SIG-M5 treated with dmso at 0.1 percent for 504 hours (cell line): Measurements from ENCODE around the gene ZNF483.
A peak's percentile ranks its signal among the peaks of the same experiment; 100 is the strongest.
"Not testable (repeated sequence)": the region's sequence is repeated elsewhere in the genome, so short reads cannot be mapped to it uniquely, and the experiment has no call there.

Experiments
- DNase-seq: peaks from one replicate; lab custom pipeline; 2025; ENCODE audit not compliant: unreplicated experiment; lab: John Stamatoyannopoulos, UW

Gene ZNF483

DNA sequence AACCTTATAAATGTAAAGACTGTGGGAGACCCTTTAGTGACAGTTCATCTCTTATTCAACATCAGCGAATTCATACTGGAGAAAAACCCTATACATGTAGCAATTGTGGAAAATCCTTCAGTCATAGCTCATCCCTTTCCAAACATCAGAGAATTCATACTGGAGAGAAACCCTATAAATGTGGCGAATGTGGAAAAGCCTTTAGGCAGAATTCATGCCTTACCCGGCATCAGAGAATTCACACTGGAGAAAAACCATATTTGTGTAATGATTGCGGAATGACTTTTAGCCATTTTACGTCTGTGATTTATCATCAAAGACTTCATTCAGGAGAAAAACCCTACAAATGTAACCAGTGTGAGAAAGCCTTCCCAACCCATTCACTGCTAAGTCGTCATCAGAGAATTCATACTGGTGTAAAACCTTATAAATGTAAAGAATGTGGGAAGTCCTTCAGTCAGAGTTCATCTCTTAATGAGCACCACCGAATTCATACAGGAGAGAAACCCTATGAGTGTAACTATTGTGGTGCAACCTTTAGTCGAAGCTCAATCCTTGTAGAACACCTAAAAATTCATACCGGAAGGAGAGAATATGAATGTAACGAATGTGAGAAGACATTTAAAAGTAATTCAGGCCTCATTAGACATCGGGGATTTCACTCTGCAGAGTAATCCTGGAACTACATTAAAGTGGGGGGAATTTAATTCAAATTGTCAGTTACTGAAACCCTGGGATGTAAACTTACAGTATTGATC lies 17.7 kb downstream of the ZNF483 start:
- no peak for DNase-seq

DNA sequence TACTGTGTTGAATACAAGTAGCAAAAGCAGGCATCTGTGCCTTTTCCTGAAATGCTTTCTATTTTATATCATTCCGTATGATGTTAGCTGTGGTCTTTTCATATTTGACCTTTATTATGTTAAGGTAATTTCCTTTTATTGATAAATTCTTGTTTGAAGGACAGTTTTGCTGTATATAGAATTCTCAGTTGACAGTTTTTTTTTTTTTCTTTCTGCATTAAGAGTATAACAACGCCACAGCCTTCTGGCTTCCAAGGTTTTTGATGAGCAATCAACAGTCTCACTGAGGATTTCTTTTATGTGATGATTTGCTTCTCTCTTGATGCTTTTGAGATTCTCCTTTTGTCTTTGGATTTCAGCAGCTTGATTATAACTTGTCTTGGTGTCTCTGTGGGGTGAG lies 23.6 kb downstream of the ZNF483 start:
- no peak for DNase-seq

DNA sequence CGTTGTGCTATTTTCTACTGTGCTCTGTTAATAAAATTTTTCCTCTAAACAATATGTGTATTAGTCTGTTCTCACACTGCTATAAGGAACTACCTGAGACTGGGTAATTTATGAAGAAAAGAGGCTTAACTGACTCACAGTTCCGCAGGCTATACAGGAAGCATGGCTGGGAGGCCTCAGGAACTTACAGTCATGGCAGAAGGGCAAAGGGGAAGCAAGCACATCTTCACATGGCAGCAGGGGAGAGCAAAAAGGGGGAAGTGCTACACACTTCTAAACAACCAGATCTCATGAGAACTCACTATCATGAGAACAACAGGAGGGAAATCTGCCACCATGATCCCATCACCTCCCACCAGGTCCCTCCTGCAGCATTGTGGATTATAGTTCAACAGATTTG lies 30.4 kb downstream of the ZNF483 start:
- DNase-seq: not testable (repeated sequence)

DNA sequence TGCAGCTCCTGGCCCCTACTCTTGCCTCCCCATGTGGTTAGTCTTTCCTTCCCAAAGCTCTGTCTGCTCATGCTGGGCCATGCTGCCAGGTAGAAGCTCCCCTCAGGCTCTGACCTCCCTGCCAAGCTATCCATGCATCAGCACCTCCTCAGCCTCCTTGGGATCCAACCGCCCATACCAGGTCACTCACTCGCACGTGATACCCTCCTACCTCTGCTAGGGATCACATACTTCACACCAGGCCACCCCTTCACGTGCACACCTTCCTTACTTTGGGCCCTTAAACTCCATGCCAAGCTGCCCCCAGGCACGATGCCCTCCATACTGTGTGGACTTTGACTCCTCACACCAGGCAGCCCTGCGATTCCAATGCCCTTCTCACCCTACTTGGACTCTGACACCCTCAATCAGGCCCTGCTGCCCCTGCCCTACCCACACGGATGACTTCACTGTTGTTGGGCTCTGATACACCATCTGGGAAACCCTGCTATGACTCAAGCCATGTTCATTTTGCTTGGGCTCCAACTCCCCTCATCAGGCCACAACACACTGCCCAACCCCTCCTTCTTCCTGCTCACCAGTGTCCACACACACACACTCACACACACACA lies 34.1 kb downstream of the ZNF483 start:
- DNase-seq: no peak

DNA sequence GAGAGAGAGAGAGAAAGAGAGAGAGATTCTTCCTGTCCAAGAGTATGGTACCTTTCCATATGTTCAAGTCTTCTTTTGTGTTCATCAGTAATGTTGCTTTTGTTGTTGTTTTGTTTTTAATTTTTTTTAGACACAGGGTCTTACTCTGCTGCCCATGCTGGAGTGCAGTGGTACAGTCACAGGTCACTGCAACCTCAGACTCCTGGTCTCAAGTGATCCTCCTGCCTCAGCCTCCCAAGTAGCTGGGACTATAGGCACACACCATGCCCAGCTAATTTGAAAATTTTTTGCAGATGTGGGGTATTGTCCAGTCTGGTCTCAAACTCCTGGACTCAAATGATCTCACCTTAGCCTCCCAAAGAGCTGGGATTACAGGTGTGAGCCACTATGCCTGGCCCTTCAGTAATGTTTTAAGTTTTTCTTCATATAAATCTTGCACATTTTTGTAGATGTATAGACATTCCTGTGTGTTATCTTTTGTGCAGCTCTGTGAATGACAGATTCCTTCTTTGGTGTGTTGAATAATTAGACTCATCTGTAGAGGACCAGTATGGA lies 36.3 kb downstream of the ZNF483 start:
- DNase-seq: no peak

DNA sequence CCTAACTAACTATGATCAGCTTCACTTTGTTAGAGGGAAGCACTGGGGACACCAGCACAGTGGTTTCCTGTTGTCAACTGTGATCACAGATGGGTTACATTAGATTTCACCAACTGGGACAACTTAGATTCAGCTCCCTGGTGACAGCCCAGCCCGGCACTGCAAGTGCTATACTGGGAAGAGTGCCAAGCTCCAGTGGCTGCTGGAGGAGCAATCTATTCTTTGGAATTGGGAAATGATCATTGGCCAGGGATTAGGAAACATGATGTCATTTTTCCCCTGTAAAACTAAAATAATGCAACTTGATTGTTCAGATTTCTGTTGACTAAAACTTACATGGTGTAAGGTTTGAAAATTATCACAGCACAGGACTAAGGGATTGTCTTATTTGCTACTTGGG lies 41.3 kb downstream of the ZNF483 start:
- no peak for DNase-seq

DNA sequence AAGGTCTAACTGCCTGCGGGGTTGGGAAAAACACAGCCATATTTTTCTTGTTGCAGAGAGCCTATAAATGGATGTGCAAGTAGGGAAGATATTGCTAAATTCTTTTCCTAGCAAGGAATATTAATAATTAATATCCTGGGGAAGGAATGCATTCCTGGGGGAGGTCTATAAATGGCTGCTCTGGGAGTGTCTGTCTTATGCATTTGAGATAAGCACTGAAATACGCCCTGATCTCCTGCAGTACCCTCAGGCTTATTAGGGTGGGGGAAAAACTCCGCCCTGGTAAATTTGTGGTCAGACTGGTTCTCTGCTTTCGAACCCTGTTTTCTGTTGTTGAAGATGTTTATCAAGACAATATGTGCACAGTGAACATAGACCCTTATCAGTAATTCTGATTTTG lies 43.1 kb downstream of the ZNF483 start:
- not testable (repeated sequence) for DNase-seq

DNA sequence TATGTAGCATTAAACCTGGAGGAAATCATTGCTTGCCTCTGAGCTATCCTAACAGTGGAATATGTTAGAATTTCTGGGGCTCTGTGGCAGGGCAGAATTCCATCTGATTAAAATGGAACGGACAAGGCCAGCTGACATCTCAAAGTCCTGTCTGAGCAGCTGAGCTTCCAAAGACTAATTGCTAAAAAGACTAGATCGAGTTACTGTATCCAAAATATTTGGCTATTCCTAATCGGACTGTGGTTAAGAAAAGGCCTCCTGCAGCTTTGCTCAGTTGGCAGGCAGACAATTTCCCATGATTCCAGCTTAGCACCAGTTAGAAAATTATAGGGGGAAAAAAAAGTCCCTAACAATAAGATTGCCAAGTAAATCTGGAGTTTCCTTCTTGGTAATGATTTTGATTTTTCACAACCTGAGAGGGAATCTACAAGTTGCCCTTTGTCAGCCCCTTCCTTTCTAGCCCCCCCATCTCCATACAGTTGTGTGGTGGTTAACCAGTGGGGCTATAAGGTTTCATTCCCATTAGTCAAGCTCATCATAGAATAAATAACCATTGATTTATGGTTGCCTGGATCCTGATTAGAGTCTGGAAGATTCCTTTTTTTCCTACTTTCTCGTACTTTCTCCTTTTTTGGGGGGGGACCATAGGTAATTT lies 48.1 kb downstream of the ZNF483 start:
- DNase-seq: no peak

DNA sequence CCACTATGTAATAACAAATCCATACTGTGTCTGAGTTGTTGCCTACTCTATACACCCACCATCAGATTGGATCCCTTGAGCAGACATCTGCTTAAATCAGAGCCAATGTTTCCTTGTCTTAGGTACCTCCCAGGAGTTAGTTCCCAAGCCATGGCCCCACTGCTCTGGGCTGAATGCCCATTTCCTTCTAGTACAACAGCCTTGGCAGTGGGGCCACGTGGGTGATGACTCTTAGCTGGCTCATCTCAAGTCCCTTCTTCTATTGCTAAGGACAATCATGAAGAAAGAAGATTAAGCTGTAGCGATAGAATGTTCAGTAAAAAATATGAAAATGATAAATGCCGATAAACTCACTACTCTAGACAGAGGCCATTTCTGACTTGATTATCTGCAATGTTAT lies 57.9 kb downstream of the ZNF483 start:
- DNase-seq: no peak

DNA sequence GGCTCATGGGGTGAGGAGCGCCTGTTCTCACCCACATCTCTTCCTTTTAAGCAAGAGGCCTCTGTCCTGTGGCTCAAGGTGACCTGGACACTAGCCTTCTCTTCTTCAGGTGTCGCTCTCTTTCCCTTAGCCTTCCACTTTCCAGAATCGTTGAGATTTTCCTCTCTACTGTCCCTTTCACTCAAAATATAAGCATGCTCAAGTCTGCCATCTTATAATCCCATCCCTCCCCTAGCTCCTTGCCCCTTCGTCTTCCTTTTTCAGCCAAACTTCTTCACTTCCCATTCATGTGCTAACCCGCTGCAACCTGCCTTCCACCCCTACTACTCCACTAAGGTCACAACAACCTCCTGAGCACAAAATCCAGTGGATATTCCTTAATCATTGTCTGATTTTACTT lies 61.4 kb downstream of the ZNF483 start:
- DNase-seq: no peak

DNA sequence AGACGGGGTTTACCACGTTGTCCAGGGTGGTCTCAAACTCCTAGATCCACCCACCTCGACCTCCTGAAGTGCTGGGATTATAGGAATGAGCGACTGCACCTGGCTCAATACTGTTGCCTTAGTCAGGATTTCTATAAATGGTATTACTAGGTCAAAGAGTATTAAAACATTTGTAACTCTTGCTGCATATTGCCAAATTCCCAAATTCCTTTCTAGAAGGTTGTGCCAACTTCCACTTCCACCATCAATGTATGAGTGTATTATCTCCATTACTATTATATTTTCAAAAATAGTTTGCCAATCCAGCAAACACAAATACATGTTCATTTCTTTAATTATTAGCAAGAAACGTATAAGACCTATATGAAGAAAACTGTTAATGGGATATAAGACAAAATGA lies 63.9 kb downstream of the ZNF483 start:
- DNase-seq: no peak

DNA sequence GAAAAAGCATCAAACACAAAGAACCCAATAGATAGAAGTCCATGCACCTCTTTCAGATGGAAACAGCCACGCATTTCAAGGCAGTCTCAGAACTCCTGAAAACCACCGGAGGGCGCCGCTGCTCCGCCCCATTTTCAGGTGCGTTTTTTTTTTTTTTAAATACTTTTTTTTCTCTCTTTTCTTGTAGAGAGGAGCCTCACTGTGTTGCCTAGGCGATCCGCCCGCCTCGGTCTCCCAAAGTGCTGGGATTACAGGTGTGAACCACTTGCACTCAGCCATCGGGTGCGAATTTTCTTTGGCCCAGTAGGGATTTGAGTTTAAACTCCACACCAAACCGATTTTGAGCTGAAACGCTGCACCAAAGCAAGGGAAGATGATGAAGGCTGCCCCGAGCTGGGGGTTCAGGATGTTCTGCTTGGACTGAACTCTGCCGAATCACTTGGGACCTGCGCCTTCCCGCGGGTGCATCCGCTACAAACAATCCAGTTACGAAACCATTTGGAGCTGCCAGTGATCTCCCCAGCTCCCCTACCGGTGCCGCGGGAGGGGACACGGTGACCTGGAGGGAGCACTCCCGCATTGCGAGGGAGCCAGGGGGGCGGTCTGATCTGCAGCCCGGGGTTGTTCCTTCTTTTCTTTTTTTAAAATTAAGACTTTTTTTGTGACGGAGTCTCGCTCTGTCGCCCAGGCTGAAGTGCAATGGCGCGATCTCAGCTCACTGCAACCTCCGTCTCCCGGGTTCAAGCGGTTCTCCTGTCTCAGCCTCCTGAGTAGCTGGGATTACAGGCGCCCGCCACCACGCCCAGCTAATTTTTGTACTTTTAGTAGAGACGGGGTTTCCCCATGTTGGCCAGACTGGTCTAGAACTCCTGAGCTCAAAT lies 73.1 kb downstream of the ZNF483 start:
- DNase-seq: peak; percentile 34

DNA sequence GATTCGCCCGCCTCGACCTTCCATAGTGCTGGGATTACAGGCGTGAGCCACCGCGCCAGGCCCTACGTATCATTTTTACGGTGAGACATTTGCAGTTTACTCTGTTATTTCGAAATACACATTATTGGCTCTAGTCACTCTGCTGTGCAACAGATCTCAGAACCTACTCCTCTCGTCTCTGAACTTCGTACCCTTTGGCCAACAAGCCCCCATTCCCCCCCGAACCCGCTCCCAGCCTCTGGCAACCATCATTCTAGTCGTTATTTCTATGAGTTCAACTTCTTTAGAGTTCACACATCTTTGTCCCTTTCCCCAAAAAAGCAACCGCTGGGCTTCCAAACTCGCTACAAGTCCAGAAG lies 73.7 kb downstream of the ZNF483 start:
- peak; percentile 37 for DNase-seq

DNA sequence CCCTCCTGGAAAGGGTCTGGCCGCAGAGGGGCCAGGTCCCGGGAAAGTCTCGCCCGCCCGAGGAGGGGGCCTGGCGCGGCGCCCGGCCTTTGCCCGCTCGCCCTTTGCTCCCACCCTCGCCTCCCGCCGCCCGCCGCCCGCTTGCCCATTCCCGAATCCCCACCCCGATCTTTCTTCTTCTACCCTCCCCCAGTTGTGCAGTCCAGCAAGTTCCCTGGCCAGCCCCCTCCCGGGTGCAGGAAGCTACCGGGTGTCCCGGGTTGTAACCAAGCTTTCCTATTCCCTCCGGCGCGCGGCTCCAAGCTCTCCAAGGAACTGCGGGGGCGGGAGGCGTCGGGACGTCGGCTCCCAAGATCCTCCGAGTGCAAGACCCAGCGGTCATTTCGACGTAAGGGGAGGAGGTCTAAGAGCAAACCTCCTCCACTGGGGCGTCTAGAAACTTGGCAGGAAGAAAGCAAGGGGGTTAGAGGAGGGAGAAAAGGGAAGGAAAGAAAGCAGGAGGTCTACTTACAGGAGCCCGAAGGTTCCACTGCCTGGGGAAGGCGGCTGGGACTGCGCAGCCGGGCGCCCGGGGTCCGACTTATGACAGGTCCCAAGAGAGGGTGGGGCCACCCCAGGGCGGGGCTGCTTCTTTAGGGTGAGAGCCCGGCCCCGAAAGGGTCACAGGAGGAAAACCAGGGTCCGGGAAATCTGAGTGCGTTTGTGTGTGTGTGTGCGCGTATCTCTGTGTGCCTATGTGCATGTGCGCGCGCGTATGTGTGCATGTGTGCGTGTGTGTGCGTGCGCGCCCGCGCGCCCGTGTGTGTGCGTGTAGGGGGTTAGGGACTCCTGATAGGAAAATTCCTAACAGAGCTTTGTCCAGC lies 74.3 kb downstream of the ZNF483 start, which contains the start of gene PTGR1:
Gene PTGR1, minus strand, starts transcription at position 556 of the 863 bp plus-strand sequence. CDS start 2,225 bp downstream, outside the sequence.
- DNase-seq: peak; percentile 47

DNA sequence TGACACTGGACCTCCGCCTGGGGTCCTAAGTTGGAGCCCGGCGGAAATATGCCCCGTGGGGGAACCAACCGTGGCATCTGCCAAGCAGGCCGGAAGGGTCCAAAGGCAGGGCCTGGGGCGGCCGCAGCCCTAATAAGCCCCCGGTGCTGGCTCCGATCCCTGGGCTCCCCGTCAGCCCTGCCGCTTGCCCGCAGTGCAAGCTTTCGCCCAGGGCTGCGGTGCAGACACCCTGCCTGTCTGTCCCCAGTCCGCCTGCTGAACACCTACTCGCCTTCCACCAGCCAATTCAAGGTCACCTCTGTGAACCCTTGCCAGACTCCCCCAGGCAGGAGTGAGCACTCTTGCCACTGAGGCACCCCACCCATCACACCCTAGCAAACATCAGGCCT lies 75.0 kb downstream of the ZNF483 start:
- no peak for DNase-seq

DNA sequence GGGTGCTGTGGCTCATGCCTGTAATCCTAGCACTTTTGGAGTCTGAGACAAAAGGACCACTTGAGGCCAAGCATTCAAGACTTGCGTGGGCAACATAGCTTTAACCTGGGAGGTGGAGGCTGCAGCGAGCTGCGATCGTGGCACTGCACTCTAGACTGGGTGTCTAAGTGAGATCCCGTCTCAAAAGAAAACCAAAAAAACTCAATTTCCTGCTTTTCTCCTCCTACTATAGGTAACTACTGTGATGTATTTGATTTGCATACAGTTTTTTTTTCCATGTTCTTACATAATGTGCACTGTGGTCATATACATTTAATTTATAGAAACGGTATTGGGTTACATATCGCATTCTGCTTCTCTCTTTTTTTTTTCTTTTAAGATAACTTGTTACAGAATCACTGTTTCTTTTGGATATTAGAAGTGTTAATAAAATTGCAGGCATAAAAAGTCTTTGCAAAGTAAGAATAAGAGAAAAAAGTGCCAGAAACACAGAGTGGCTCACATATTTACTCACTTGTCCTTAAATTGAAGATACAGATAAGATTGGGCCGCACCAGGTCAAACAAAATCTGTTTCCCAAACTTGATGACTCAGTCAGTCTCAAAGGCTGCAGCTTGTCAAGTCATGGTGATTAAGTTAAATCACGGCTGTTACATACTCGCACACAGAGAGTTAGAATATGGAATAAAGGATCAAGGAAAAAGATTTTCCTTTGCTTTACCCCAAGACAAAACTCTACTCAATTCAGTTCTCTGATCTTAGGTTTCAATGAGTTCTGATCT lies 76.4 kb downstream of the ZNF483 start:
- no peak for DNase-seq

DNA sequence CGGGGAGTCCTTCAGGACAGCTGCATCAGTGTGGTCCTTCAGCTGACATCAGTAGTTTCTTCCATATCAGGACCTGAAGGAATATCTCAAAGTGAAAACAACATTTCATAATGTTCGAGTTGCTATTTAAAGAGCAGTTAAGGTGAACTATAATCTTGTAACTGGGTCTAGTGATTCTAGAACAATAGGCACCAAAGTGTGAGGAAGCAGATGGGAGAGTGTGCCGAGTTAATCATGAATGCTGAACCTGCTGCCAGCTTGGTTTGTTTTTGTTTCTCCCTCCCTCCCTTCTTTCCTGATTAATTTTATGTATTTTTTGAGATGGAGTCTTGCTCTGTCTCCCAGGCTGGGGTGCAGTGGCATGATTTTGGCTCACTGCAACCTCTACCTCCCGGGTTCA lies 78.1 kb downstream of the ZNF483 start:
- no peak for DNase-seq

DNA sequence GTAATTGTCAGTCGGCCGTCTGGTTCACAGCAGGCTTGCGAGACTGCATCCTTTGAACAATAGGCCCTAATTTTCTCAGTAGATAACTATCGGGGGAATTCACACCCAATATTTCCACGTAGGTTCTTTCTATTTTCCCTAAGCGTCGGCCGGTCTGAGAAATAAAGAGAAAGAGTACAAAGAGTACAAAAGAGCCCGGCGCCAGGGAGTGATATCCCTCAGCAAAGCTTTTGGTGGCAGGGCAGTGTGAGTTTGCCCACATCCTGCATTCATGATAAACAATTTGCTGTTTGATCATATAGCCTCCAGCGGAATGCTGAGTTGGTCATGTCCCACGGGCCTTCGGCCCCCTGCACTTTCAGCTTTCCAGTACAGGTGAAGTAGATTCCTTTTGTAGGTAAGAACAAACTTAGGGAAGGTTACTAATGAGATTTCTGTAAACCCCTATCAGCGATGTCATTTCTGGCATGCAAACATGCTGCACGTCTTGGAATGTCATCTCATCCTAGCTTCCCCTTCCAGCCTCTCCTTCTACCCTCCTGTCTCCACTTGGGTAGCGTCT lies 79.2 kb downstream of the ZNF483 start:
- no peak for DNase-seq

DNA sequence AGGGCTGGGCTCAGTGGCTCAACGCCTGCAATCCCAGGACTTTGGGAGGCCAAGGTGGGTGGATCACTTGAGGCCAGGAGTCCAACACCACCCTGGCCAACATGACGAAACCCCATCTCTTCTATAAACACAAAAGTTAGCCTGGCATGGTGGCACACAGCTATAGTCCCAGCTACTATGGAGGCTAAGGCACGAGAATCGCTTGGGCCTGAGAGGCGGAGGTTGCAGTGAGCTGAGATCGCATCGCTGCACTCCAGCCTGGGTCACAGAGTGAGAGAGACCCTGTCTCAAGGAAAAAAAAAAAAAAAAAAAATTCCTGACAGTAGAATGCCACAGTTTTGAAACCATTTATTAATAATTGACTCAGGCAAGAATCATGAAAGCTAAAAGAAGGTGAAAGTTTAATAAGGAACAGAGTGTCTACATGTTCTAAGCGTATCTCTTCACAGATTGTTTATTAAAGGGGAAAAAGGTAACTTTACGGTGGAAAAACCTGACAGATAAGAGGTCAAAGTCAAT lies 80.1 kb downstream of the ZNF483 start:
- DNase-seq: no peak
